Naive thymus-derived CD4-positive, alpha-beta T cell (primary cell): ENCODE measurements around the gene L1CAM. TPM values are rescaled to one million over a fixed set of nuclear protein-coding genes. Genes with fewer than 3 reads are reported as not detected.

Experiments
- ATAC-seq: fragments of 150-1000 bp; cut with Tn5 transposase; 2 replicates; pipeline ENCODE4 v1.10.0; 2021; ENCODE audit warnings: mild to moderate bottlenecking, moderate library complexity
- CTCF ChIA-PET: fragments of 350-600 bp; sonication (Branson Sonifier 250); formaldehyde crosslinking; loops from one replicate; lab custom pipeline; 2021; ENCODE audit warnings: antibody characterized with exemption; lab: Charles Lee
- POLR2A ChIA-PET: fragments of 350-600 bp; sonication (Branson Sonifier 250); formaldehyde crosslinking; loops from one replicate; lab custom pipeline; 2021; ENCODE audit warnings: antibody characterized with exemption, inconsistent platforms; lab: Charles Lee
- DNase-seq, 9 donors: peaks; one replicate each; pipeline versions ENCODE4 v3.0.0 to v3.0.0-alpha.2; 2020 to 2022; ENCODE audit warnings: mixed read lengths in 1 of 9
- H3K27ac ChIP-seq: one replicate; pipeline ENCODE4 v1.7.0; 2013; ENCODE audit warnings: mild to moderate bottlenecking, low read depth, low read length, moderate library complexity
- H3K27me3 ChIP-seq, 2 donors: one replicate each; pipeline ENCODE4 v1.7.0; 2013; ENCODE audit warnings: low read length in 2 of 2, mild to moderate bottlenecking in 2 of 2, moderate library complexity in 2 of 2; ENCODE audit not compliant: control insufficient read depth in 2 of 2, insufficient read depth in 2 of 2
- H3K36me3 ChIP-seq, 3 experiments: 1 replicate in 2 of 3; 2 replicates in 1 of 3; pipeline ENCODE4 v1.7.0; 2013; ENCODE audit warnings: low read length in 3 of 3, mild to moderate bottlenecking in 3 of 3, moderate library complexity in 1 of 3; ENCODE audit not compliant: insufficient read depth in 3 of 3, control insufficient read depth in 2 of 3
- H3K4me1 ChIP-seq, 2 donors: one replicate each; pipeline ENCODE4 v1.7.0; 2013; ENCODE audit warnings: low read length in 2 of 2, mild to moderate bottlenecking in 2 of 2, moderate library complexity in 1 of 2; ENCODE audit not compliant: control insufficient read depth in 2 of 2, insufficient read depth in 2 of 2
- H3K4me3 ChIP-seq: 2 replicates; pipeline ENCODE4 v1.7.0; 2013; ENCODE audit warnings: mild to moderate bottlenecking, low read length
- H3K9me3 ChIP-seq, 3 experiments: 1 replicate in 2 of 3; 2 replicates in 1 of 3; pipeline ENCODE4 v1.7.0; 2013; ENCODE audit warnings: low read length in 3 of 3; ENCODE audit not compliant: control insufficient read depth in 2 of 3
- H3K27ac Mint-ChIP-seq, 9 donors: one replicate each; pipeline ENCODE4 v1.8.0; 2020 to 2022; ENCODE audit warnings: mixed read lengths in 9 of 9, mild to moderate bottlenecking in 8 of 9, moderate library complexity in 5 of 9, inconsistent platforms in 2 of 9
- H3K27me3 Mint-ChIP-seq, 5 donors: one replicate each; pipeline ENCODE4 v1.8.0; 2021 to 2022; ENCODE audit warnings: mixed read lengths in 5 of 5, mild to moderate bottlenecking in 1 of 5
- H3K36me3 Mint-ChIP-seq, 5 donors: one replicate each; pipeline ENCODE4 v1.8.0; 2020 to 2022; ENCODE audit warnings: mixed read lengths in 5 of 5, mild to moderate bottlenecking in 3 of 5, inconsistent platforms in 1 of 5
- H3K4me1 Mint-ChIP-seq, 7 donors: one replicate each; pipeline ENCODE4 v1.8.0; 2020 to 2022; ENCODE audit warnings: mixed read lengths in 7 of 7, mild to moderate bottlenecking in 3 of 7, inconsistent platforms in 1 of 7
- H3K4me3 Mint-ChIP-seq, 10 donors: one replicate each; pipeline ENCODE4 v1.8.0; 2020 to 2022; ENCODE audit warnings: mild to moderate bottlenecking in 10 of 10, mixed read lengths in 10 of 10, moderate library complexity in 6 of 10, inconsistent platforms in 2 of 10
- H3K9me3 Mint-ChIP-seq, 11 donors: one replicate each; pipeline ENCODE4 v1.8.0; 2020 to 2022; ENCODE audit warnings: mixed read lengths in 11 of 11, mild to moderate bottlenecking in 4 of 11, inconsistent platforms in 1 of 11, moderate library complexity in 1 of 11
- intact Hi-C, 2 donors: fragments of 100-400 bp; cut with micrococcal nuclease; formaldehyde crosslinking; loops; one replicate each; pipeline ENCODE4 v1.15.1; 2023
- polyA plus RNA-seq, 2 donors: library from polyadenylated mRNA; unstranded; fragments of 300-500 nt; fragmentation: Illumina TruSeq; gene quantifications; one replicate each; pipeline ENCODE4 v1.2.3, GENCODE V29; 2021
- total RNA-seq, 6 experiments: library from RNA in 5 of 6; stranded (reverse) in 5 of 6; gene quantifications; 1 replicate in 5 of 6; 2 replicates in 1 of 6; pipeline ENCODE4 v1.2.3 and lab custom pipeline; 2021 to 2026

Gene L1CAM
- total and polyA plus RNA-seq, 7 experiments from 2014 or later, result 0.16 to 9.2 (median 1.1) TPM; not detected in 2

- Mint-ChIP-seq H3K4me3 (no peak overlapping the region), H3K27ac (no peak overlapping the region), H3K36me3 (no peaks in the 10 kb centered on the region), H3K9me3 (no peaks in the 10 kb centered on the region), H3K27me3 (peaks cover 0 to 2% (median 0%) of the 10 kb centered on the region in 5 donors), H3K4me1 (peaks cover 0 to under 1% (median 0%) of the 10 kb centered on the region in 7 donors)
- H3K4me1 ChIP-seq, result no peaks in the 10 kb centered on the region
- CTCF ChIA-PET, result no interaction called here
- H3K27me3 ChIP-seq, result no peaks in the 10 kb centered on the region
- H3K36me3 ChIP-seq, result no peaks in the 10 kb centered on the region
- H3K9me3 ChIP-seq, result no peaks in the 10 kb centered on the region
- DNase-seq (no peak), ATAC-seq (no peak)
- POLR2A ChIA-PET, result no interaction called here
- H3K4me3 ChIP-seq, result no peak overlapping the region
- intact Hi-C loops, result no loop called here
- H3K27ac ChIP-seq, result no peak overlapping the region
These were observed 22.6 kb downstream of the L1CAM start for GRCh38 chrX:153863251-153863991.

GRCh38 chrX:153862369-153863250, 23.4 kb downstream of the L1CAM start:
- H3K4me1 ChIP-seq, result no peaks in the 10 kb centered on the region
- no peaks in the 10 kb centered on the region for H3K9me3 ChIP-seq
- POLR2A ChIA-PET, result no interaction called here
- no peak overlapping the region for H3K4me3 ChIP-seq
- H3K4me3 Mint-ChIP-seq, result no peak overlapping the region
- no peak overlapping the region for H3K27ac Mint-ChIP-seq
- no peaks in the 10 kb centered on the region for H3K9me3 Mint-ChIP-seq
- no peak for ATAC-seq
- no peaks in the 10 kb centered on the region for H3K27me3 ChIP-seq
- peaks cover 0 to 8% (median 2%) of the 10 kb centered on the region in 7 donors for H3K4me1 Mint-ChIP-seq
- H3K36me3 ChIP-seq, result no peaks in the 10 kb centered on the region
- H3K36me3 Mint-ChIP-seq, result no peaks in the 10 kb centered on the region
- H3K27me3 Mint-ChIP-seq, result peaks cover 0 to 2% (median 0%) of the 10 kb centered on the region in 5 donors
- intact Hi-C loops, result no loop called here
- CTCF ChIA-PET, result no interaction called here
- no peak for DNase-seq
- no peak overlapping the region for H3K27ac ChIP-seq

- H3K36me3 Mint-ChIP-seq, result no peaks in the 10 kb centered on the region
- ATAC-seq (no peak), DNase-seq (no peak)
- no peak overlapping the region for H3K4me3 Mint-ChIP-seq
- Histone ChIP-seq H3K27ac (no peak overlapping the region), H3K9me3 (no peaks in the 10 kb centered on the region), H3K4me3 (no peak overlapping the region), H3K4me1 (no peaks in the 10 kb centered on the region), H3K36me3 (no peaks in the 10 kb centered on the region), H3K27me3 (no peaks in the 10 kb centered on the region)
- H3K27me3 Mint-ChIP-seq, result peaks cover 0 to 2% (median 0%) of the 10 kb centered on the region in 5 donors
- no peaks in the 10 kb centered on the region for H3K9me3 Mint-ChIP-seq
- peaks cover 4 to 16% (median 10%) of the 10 kb centered on the region in 7 donors for H3K4me1 Mint-ChIP-seq
- ChIA-PET CTCF (no interaction called here), POLR2A (no interaction called here)
- intact Hi-C loops, result no loop called here
- no peak overlapping the region for H3K27ac Mint-ChIP-seq
These were observed 24.2 kb downstream of the L1CAM start for GRCh38 chrX:153861733-153862310.

GRCh38 chrX:153861151-153861550, 24.8 kb downstream of the L1CAM start:
- intact Hi-C loops, result no loop called here
- no peak overlapping the region for H3K27ac ChIP-seq
- Mint-ChIP-seq H3K4me1 (peaks cover 4 to 23% (median 10%) of the 10 kb centered on the region in 7 donors), H3K27me3 (peaks cover 0 to 2% (median 0%) of the 10 kb centered on the region in 5 donors), H3K9me3 (no peaks in the 10 kb centered on the region), H3K36me3 (no peaks in the 10 kb centered on the region), H3K4me3 (no peak overlapping the region), H3K27ac (no peak overlapping the region)
- ChIA-PET POLR2A (no interaction called here), CTCF (no interaction called here)
- no peaks in the 10 kb centered on the region for H3K27me3 ChIP-seq
- H3K9me3 ChIP-seq, result no peaks in the 10 kb centered on the region
- no peaks in the 10 kb centered on the region for H3K4me1 ChIP-seq
- no peak for ATAC-seq
- no peak for DNase-seq
- no peak overlapping the region for H3K4me3 ChIP-seq
- H3K36me3 ChIP-seq, result no peaks in the 10 kb centered on the region

- Mint-ChIP-seq H3K27me3 (peaks cover 0 to 11% (median 0%) of the 10 kb centered on the region in 5 donors), H3K4me1 (peaks cover 4 to 23% (median 10%) of the 10 kb centered on the region in 7 donors), H3K9me3 (no peaks in the 10 kb centered on the region), H3K27ac (peak overlapping the region in 2 of 9 donors; percentile 17 to 81), H3K36me3 (no peaks in the 10 kb centered on the region), H3K4me3 (peak overlapping the region in 2 of 10 donors; percentile 9 to 19)
- H3K4me1 ChIP-seq, result no peaks in the 10 kb centered on the region
- H3K27me3 ChIP-seq, result no peaks in the 10 kb centered on the region
- no peak for ATAC-seq
- H3K9me3 ChIP-seq, result no peaks in the 10 kb centered on the region
- no peak overlapping the region for H3K4me3 ChIP-seq
- no peak for DNase-seq
- ChIA-PET POLR2A (no interaction called here), CTCF (no interaction called here)
- no peak overlapping the region for H3K27ac ChIP-seq
- intact Hi-C loops, result no loop called here
- H3K36me3 ChIP-seq, result no peaks in the 10 kb centered on the region
These were observed 28.5 kb downstream of the L1CAM start for GRCh38 chrX:153857348-153857903.

- POLR2A ChIA-PET, result interaction anchor here (0.6 kb wide), 1 partner anchor 69 kb away, joined by 4 read pairs; no protein-coding TSS in a partner anchor
- DNase-seq (no peak), ATAC-seq (no peak)
- Mint-ChIP-seq H3K36me3 (no peaks in the 10 kb centered on the region), H3K4me3 (no peak overlapping the region), H3K4me1 (peaks cover 5 to 23% (median 10%) of the 10 kb centered on the region in 7 donors), H3K27me3 (peaks cover 0 to 25% (median 5%) of the 10 kb centered on the region in 5 donors), H3K27ac (no peak overlapping the region), H3K9me3 (peaks cover 0 to 2% (median 0%) of the 10 kb centered on the region in 11 donors)
- intact Hi-C loops, result no loop called here
- H3K4me1 ChIP-seq, result no peaks in the 10 kb centered on the region
- CTCF ChIA-PET, result no interaction called here
- no peak overlapping the region for H3K4me3 ChIP-seq
- no peaks in the 10 kb centered on the region for H3K36me3 ChIP-seq
- no peaks in the 10 kb centered on the region for H3K27me3 ChIP-seq
- H3K27ac ChIP-seq, result no peak overlapping the region
- no peaks in the 10 kb centered on the region for H3K9me3 ChIP-seq
These were observed 31.3 kb downstream of the L1CAM start for GRCh38 chrX:153854702-153855101.
